C4-2B (cell line): ENCODE results near the gene ZW10.

Experiments
- ZFX ChIP-seq: fragments of 450-650 bp; IDR thresholded peaks from 2 replicates; pipeline ENCODE4 v1.6.1; 2017
- TF ChIP-seq, protein P1 (sequence below): fragments of 450-650 bp; conservative IDR thresholded peaks from 2 replicates; pipeline ENCODE4 v1.5.1; 2017; ENCODE audit warnings: mild to moderate bottlenecking

DNA sequence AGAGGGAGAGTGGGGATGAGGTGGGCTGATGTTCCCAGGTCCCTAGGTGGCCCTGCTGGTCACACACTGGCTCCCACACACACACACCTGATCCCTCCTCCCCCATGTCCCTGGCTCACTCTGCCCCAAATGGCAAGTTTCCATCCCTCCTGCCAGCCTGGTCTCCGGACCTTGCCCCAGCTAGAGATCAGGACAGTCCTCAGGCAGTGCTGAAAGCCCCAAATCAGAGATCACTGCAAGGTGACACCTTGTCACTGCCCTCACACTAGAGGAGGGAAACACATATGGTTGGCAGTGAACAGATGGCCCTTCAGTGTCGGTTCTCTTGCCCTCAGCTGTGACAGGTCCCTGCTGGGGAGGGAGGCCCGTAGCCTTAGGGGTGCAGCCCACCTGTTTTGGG lies 75.0 kb downstream of the ZW10 start:
- TF ChIP-seq, protein P1, sequence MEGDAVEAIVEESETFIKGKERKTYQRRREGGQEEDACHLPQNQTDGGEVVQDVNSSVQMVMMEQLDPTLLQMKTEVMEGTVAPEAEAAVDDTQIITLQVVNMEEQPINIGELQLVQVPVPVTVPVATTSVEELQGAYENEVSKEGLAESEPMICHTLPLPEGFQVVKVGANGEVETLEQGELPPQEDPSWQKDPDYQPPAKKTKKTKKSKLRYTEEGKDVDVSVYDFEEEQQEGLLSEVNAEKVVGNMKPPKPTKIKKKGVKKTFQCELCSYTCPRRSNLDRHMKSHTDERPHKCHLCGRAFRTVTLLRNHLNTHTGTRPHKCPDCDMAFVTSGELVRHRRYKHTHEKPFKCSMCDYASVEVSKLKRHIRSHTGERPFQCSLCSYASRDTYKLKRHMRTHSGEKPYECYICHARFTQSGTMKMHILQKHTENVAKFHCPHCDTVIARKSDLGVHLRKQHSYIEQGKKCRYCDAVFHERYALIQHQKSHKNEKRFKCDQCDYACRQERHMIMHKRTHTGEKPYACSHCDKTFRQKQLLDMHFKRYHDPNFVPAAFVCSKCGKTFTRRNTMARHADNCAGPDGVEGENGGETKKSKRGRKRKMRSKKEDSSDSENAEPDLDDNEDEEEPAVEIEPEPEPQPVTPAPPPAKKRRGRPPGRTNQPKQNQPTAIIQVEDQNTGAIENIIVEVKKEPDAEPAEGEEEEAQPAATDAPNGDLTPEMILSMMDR = no peak
- TF ChIP-seq ZFX = no peak
